Mucosa of gallbladder (tissue), 1 donor: ENCODE data around the gene MYH7. TPM values are rescaled to one million over a fixed set of nuclear protein-coding genes. Genes with fewer than 3 reads are reported as not detected.
"Not testable (repeated sequence)": the region's sequence is repeated elsewhere in the genome, so short reads cannot be mapped to it uniquely, and the experiment has no call there.

Experiments used
- DNase-seq: peaks from one replicate; pipeline ENCODE4 v3.0.0-alpha.2; 2020; ENCODE audit warnings: low spot score
- total RNA-seq: library from RNA; stranded (reverse); gene quantifications from one replicate; pipeline ENCODE4 v1.2.1, GENCODE V29; 2021
- donor health status: DM: no; HTN: no; CAD: no.

Gene MYH7
- total RNA-seq, 1 donor from 2014 or later = 0.12 TPM

- DNase-seq = no peak
These were observed 5.3 kb downstream of the MYH7 start for GRCh38 chr14:23430016-23430722.

- no peak for DNase-seq
These were observed 6.6 kb downstream of the MYH7 start for GRCh38 chr14:23428686-23429495.

GRCh38 chr14:23425798-23426197, 9.7 kb downstream of the MYH7 start:
- DNase-seq = not testable (repeated sequence)

- no peak for DNase-seq
These were observed 10.3 kb downstream of the MYH7 start for GRCh38 chr14:23425169-23425568.

- no peak for DNase-seq
These were observed 11.8 kb downstream of the MYH7 start for GRCh38 chr14:23423657-23424056.

- no peak for DNase-seq
These were observed 13.9 kb downstream of the MYH7 start for GRCh38 chr14:23421594-23421993.

- not testable (repeated sequence) for DNase-seq
These were observed 15.8 kb downstream of the MYH7 start for GRCh38 chr14:23419646-23420045.

- DNase-seq = no peak
These were observed 17.4 kb downstream of the MYH7 start for GRCh38 chr14:23418021-23418420.

- DNase-seq = not testable (repeated sequence)
These were observed 18.2 kb downstream of the MYH7 start for GRCh38 chr14:23417269-23417668.

GRCh38 chr14:23416801-23417200, 18.7 kb downstream of the MYH7 start:
- no peak for DNase-seq

- DNase-seq = no peak
These were observed 19.4 kb downstream of the MYH7 start for GRCh38 chr14:23415821-23416778.

- no peak for DNase-seq
These were observed 20.3 kb downstream of the MYH7 start for GRCh38 chr14:23414906-23415820.

- no peak for DNase-seq
These were observed 21.2 kb downstream of the MYH7 start for GRCh38 chr14:23414254-23414653.

- DNase-seq = no peak
These were observed 21.8 kb downstream of the MYH7 start for GRCh38 chr14:23413681-23414080.

- DNase-seq = no peak
These were observed 23.6 kb downstream of the MYH7 start for GRCh38 chr14:23411563-23412525.

- DNase-seq = no peak
These were observed 25.4 kb downstream of the MYH7 start for GRCh38 chr14:23409966-23410635.

- no peak for DNase-seq
These were observed 26.0 kb downstream of the MYH7 start for GRCh38 chr14:23409475-23409874.

- no peak for DNase-seq
These were observed 27.2 kb downstream of the MYH7 start for GRCh38 chr14:23408307-23408630.
